HepG2 (cell line): Measurements from ENCODE around the gene PDLIM5. TPM values are rescaled to one million over a fixed set of nuclear protein-coding genes. Genes with fewer than 3 reads are reported as not detected.

Experiments
- CREB3 ChIP-seq: sonication (generic); formaldehyde crosslinking; IDR thresholded peaks from 2 replicates; pipeline ENCODE4 v1.5.0; 2020; ENCODE audit warnings: missing genetic modification reagents
- FLYWCH1 ChIP-seq: sonication (generic); formaldehyde crosslinking; IDR thresholded peaks from 2 replicates; pipeline ENCODE4 v1.8.1; 2023; ENCODE audit warnings: mild to moderate bottlenecking, missing genetic modification reagents
- HDAC1 ChIP-seq: sonication (generic); formaldehyde crosslinking; IDR thresholded peaks from 2 replicates; pipeline ENCODE4 v1.5.1; 2020; ENCODE audit warnings: mild to moderate bottlenecking, missing genetic modification reagents
- IRF9 ChIP-seq: sonication (generic); formaldehyde crosslinking; IDR thresholded peaks from 2 replicates; pipeline ENCODE4 v1.8.0; 2022; ENCODE audit warnings: missing genetic modification reagents, mild to moderate bottlenecking, borderline replicate concordance
- RELA ChIP-seq: sonication (generic); formaldehyde crosslinking; IDR thresholded peaks from 2 replicates; pipeline ENCODE4 v1.4.0; 2020; ENCODE audit warnings: missing genetic modification reagents
- RFX5 ChIP-seq: IDR thresholded peaks from 2 replicates; pipeline ENCODE4 v1.6.1; 2011; ENCODE audit warnings: low read depth, low read length, improper control_type of control experiment
- SIN3A ChIP-seq: IDR thresholded peaks from 2 replicates; pipeline ENCODE4 v1.6.1; 2011; ENCODE audit warnings: low read depth, mild to moderate bottlenecking, control low read depth, low read length, borderline replicate concordance
- SRSF9 ChIP-seq: fragments of 200-400 bp; formaldehyde crosslinking; IDR thresholded peaks from 2 replicates; pipeline ENCODE4 v1.6.1; 2018; ENCODE audit warnings: borderline replicate concordance, mild to moderate bottlenecking, low read depth, low read length; ENCODE audit not compliant: insufficient read depth, poor library complexity, severe bottlenecking
- ZBTB26 ChIP-seq: IDR thresholded peaks from 2 replicates; pipeline ENCODE4 v1.6.1; 2016; ENCODE audit warnings: missing compliant biosample characterization, missing genetic modification reagents, borderline replicate concordance
- ZC3H4 ChIP-seq: sonication (generic); formaldehyde crosslinking; IDR thresholded peaks from 2 replicates; pipeline ENCODE4 v1.4.0; 2020; ENCODE audit warnings: missing genetic modification reagents, borderline replicate concordance
- ZNF331 ChIP-seq: sonication (generic); formaldehyde crosslinking; IDR thresholded peaks from 2 replicates; pipeline ENCODE4 v1.4.0; 2020; ENCODE audit warnings: missing genetic modification reagents
- ZNF446 ChIP-seq: sonication (generic); formaldehyde crosslinking; IDR thresholded peaks from 2 replicates; pipeline ENCODE4 v1.5.0; 2020; ENCODE audit warnings: mild to moderate bottlenecking, missing genetic modification reagents
- ZNF468 ChIP-seq: sonication (generic); formaldehyde crosslinking; IDR thresholded peaks from 2 replicates; pipeline ENCODE4 v1.8.0; 2022; ENCODE audit warnings: mild to moderate bottlenecking, moderate library complexity, missing genetic modification reagents
- ZNF550 ChIP-seq: sonication (generic); formaldehyde crosslinking; IDR thresholded peaks from 2 replicates; pipeline ENCODE4 v1.4.0; 2020; ENCODE audit warnings: mild to moderate bottlenecking, missing genetic modification reagents, borderline replicate concordance
- ZNF577 ChIP-seq: sonication (generic); formaldehyde crosslinking; IDR thresholded peaks from 2 replicates; pipeline ENCODE4 v1.4.0; 2020; ENCODE audit warnings: mild to moderate bottlenecking, low read depth, missing genetic modification reagents, borderline replicate concordance
- ZNF615 ChIP-seq: sonication (generic); formaldehyde crosslinking; IDR thresholded peaks from 2 replicates; pipeline ENCODE4 v1.5.0; 2020; ENCODE audit warnings: mild to moderate bottlenecking, missing genetic modification reagents, borderline replicate concordance
- ZNF775 ChIP-seq: sonication (generic); formaldehyde crosslinking; IDR thresholded peaks from 2 replicates; pipeline ENCODE4 v1.4.0; 2020; ENCODE audit warnings: missing genetic modification reagents, mild to moderate bottlenecking, moderate library complexity, borderline replicate concordance
- ZSCAN25 ChIP-seq: sonication (generic); formaldehyde crosslinking; IDR thresholded peaks from 2 replicates; pipeline ENCODE4 v1.8.0; 2022; ENCODE audit warnings: mild to moderate bottlenecking, missing genetic modification reagents
- ZUFSP ChIP-seq: sonication (generic); formaldehyde crosslinking; IDR thresholded peaks from 2 replicates; pipeline ENCODE4 v1.9.0; 2021; ENCODE audit warnings: missing genetic modification reagents, mild to moderate bottlenecking, borderline replicate concordance
- ZXDC ChIP-seq: sonication (generic); formaldehyde crosslinking; IDR thresholded peaks from 2 replicates; pipeline ENCODE4 v1.5.0; 2020; ENCODE audit warnings: mild to moderate bottlenecking, missing genetic modification reagents
- polyA plus RNA-seq, 8 experiments: library from polyadenylated mRNA; depleted of rRNA in 3 of 8; stranded (reverse) in 7 of 8; unstranded in 1 of 8; fragments of >200 nt; fragmentation: Illumina TruSeq in 4 of 8; extraction: Trizol in 4 of 8; gene quantifications; 2 replicates each; pipeline versions ENCODE4 v1.2.1 to v1.2.3, GENCODE V29; 2011 to 2016; ENCODE audit warnings: low read depth in 4 of 8, missing spikeins in 1 of 8, mixed read lengths in 1 of 8; ENCODE audit not compliant: insufficient read depth in 1 of 8
- total RNA-seq, 5 experiments: library from RNA; depleted of rRNA; stranded (reverse); fragments of >200 nt; fragmentation: Illumina TruSeq; extraction: Trizol; gene quantifications; 2 replicates each; pipeline ENCODE4 v1.2.3, GENCODE V29; 2016; ENCODE audit warnings: low read depth in 1 of 5

PDLIM5 gene
- total and polyA plus RNA-seq, 2 of the 13 experiments (the other 11 are each of a cell fraction or from before 2014, with no cell fraction given) = 52.8 to 119 TPM

GRCh38 chr4:94451695-94452475, at the start of gene PDLIM5 (continued):
- TF ChIP-seq CREB3 (no peak), ZNF615 (no peak), SIN3A (peak; percentile 63; the same call in 1 of the 2 replicates), ZNF775 (CRISPR knock-in tag) (no peak), IRF9 (CRISPR knock-in tag) (peak; percentile 88; the same call in 1 of the 2 replicates), ZNF577 (CRISPR knock-in tag) (no peak), ZNF468 (no peak), RELA (CRISPR knock-in tag) (no peak), ZNF331 (no peak), SRSF9 (no peak), FLYWCH1 (CRISPR knock-in tag) (no peak), HDAC1 (CRISPR knock-in tag) (peak; percentile 90), ZUFSP (no peak), ZC3H4 (CRISPR knock-in tag) (no peak), ZXDC (CRISPR knock-in tag) (0 out of 2 replicates have a peak, but pooled peaks have one; percentile 22), RFX5 (no peak), ZBTB26 (CRISPR knock-in tag) (no peak), ZSCAN25 (CRISPR knock-in tag) (no peak), ZNF446 (0 out of 2 replicates have a peak, but pooled peaks have one; percentile 31), ZNF550 (CRISPR knock-in tag) (no peak)
